Adipose tissue (tissue), 3 donors: ENCODE measurements around the gene OXNAD1. TPM values are rescaled to one million over a fixed set of nuclear protein-coding genes. Genes with fewer than 3 reads are reported as not detected.

Experiments
- H3K27ac ChIP-seq: one replicate; pipeline ENCODE4 v1.5.1; 2013; ENCODE audit warnings: low read depth, low read length
- WGBS, 3 donors: extraction: QIAGEN DNeasy Blood & Tissue Kit; methylation state at CpG; one replicate each; pipeline ENCODE4 v1.1.7; 2013; 5-methylcytosine and 5-hydroxymethylcytosine counted together
- polyA plus RNA-seq, 3 donors: library from polyadenylated mRNA; stranded (reverse); fragments of 200-250 nt; gene quantifications; one replicate each; pipeline ENCODE4 v1.2.3, GENCODE V29; 2013
- donor health status: healthy with polysubstance abuse.
- donor health status: Bipolar disorder and iron deficiency.
- donor health status: healthy.

The OXNAD1 gene
- polyA plus RNA-seq, 3 donors: 3.8 to 8.6 (median 5.1) TPM

- H3K27ac ChIP-seq: no peak overlapping the region
- WGBS, 3 donors: 62 to 97% (median 95%) methylated on average over 1 of the region's 1 CpG
Measured at GRCh38 chr3:16332904-16333426, 68.0 kb downstream of the OXNAD1 start.

GRCh38 chr3:16334909-16335308, 69.9 kb downstream of the OXNAD1 start:
- WGBS, 3 donors: 80 to 83% (median 81%) methylated on average over 4 of the region's 4 CpGs

GRCh38 chr3:16335333-16335732, 70.3 kb downstream of the OXNAD1 start:
- WGBS, 3 donors: 83 to 96% (median 86%) methylated on average over 5 of the region's 5 CpGs
- H3K27ac ChIP-seq: no peak overlapping the region

More at GRCh38 chr3:16334909-16335308, 69.9 kb downstream of the OXNAD1 start:
- no peak overlapping the region for H3K27ac ChIP-seq

GRCh38 chr3:16335772-16336645, 71.0 kb downstream of the OXNAD1 start:
- no peak overlapping the region for H3K27ac ChIP-seq

GRCh38 chr3:16336825-16337224, 71.8 kb downstream of the OXNAD1 start:
- H3K27ac ChIP-seq: no peak overlapping the region

More at GRCh38 chr3:16335772-16336645, 71.0 kb downstream of the OXNAD1 start:
- WGBS, 3 donors: 85 to 89% (median 85%) methylated on average over 14 of the region's 14 CpGs

GRCh38 chr3:16337856-16338540, 73.0 kb downstream of the OXNAD1 start:
- no peak overlapping the region for H3K27ac ChIP-seq
- 63 to 93% (median 63%) methylated on average over 15 of the region's 15 CpGs for WGBS, 3 donors

More at GRCh38 chr3:16336825-16337224, 71.8 kb downstream of the OXNAD1 start:
- WGBS, 3 donors: 87 to 96% (median 89%) methylated on average over 6 of the region's 6 CpGs

- H3K27ac ChIP-seq: no peak overlapping the region
- WGBS, 3 donors: 31 to 56% (median 42%) methylated on average over 1 of the region's 1 CpG
Measured at GRCh38 chr3:16338999-16339398, 74.0 kb downstream of the OXNAD1 start.

GRCh38 chr3:16343101-16343500, 78.1 kb downstream of the OXNAD1 start:
- 89 to 100% (median 97%) methylated on average over 1 of the region's 1 CpG for WGBS, 3 donors
- no peak overlapping the region for H3K27ac ChIP-seq

GRCh38 chr3:16346413-16347081, 81.5 kb downstream of the OXNAD1 start:
- H3K27ac ChIP-seq: no peak overlapping the region
- 92 to 95% (median 94%) methylated on average over 7 of the region's 7 CpGs for WGBS, 3 donors

GRCh38 chr3:16347548-16347947, 82.5 kb downstream of the OXNAD1 start:
- no peak overlapping the region for H3K27ac ChIP-seq
- 90 to 96% (median 90%) methylated on average over 4 of the region's 4 CpGs for WGBS, 3 donors

- H3K27ac ChIP-seq: no peak overlapping the region
- 26 to 55% (median 36%) methylated on average over 2 of the region's 2 CpGs for WGBS, 3 donors
Measured at GRCh38 chr3:16349986-16350596, 85.1 kb downstream of the OXNAD1 start.

- H3K27ac ChIP-seq: no peak overlapping the region
- 92 to 94% (median 93%) methylated on average over 5 of the region's 5 CpGs for WGBS, 3 donors
Measured at GRCh38 chr3:16350597-16351318, 85.7 kb downstream of the OXNAD1 start.

GRCh38 chr3:16352428-16352827, 87.4 kb downstream of the OXNAD1 start:
- WGBS, 3 donors: 57 to 89% (median 87%) methylated on average over 2 of the region's 2 CpGs
- H3K27ac ChIP-seq: no peak overlapping the region

GRCh38 chr3:16354291-16354690, 89.3 kb downstream of the OXNAD1 start:
- H3K27ac ChIP-seq: no peak overlapping the region
- WGBS, 3 donors: 90 to 97% (median 91%) methylated on average over 3 of the region's 3 CpGs
